ENCODE results near the gene CLN6.
"Not testable (repeated sequence)": the region's sequence is repeated elsewhere in the genome, so short reads cannot be mapped to it uniquely, and the experiment has no call there.

CLN6 gene

DNA sequence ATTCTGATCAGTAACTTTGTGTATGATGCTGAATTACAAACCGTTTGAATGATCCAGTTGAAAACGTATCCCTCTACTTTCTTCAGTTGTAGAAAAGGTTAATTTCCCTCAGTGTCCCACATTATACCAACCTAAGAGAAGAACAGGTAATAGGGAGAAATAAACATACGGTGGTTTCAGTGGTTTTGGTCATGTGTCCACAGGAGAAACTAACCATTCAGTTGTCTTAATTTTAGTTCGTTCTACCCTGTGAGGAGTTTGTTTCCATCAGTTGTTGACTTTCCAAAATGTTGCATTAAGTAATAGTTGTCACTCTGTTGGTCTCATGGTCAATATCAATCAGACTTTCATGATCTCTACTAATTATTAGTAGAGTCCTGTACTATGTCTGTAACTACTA is 39.5 kb downstream of the CLN6 start:
- no peak for DNase-seq (ENCODE audit: low read depth)

DNA sequence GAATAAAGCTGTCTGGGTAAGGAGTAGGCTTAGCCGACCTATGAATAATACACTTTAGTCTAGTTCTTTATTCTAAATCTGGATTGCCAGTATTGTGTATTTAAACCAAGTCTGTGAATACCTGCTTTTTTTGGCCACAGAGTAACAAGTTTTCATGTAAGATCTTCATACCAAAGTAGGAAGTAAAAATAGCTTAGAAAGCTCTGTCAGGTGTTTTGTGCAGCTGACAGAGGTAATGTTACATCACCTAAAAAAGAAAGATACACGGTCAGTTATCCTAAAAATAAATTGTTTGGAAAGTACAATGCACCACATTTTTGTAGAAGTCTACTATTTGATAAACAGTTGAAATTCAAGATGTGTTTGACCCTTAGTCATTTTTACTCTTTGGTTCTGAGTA is 40.9 kb downstream of the CLN6 start:
- no peak for DNase-seq (ENCODE audit: low read depth)

DNA sequence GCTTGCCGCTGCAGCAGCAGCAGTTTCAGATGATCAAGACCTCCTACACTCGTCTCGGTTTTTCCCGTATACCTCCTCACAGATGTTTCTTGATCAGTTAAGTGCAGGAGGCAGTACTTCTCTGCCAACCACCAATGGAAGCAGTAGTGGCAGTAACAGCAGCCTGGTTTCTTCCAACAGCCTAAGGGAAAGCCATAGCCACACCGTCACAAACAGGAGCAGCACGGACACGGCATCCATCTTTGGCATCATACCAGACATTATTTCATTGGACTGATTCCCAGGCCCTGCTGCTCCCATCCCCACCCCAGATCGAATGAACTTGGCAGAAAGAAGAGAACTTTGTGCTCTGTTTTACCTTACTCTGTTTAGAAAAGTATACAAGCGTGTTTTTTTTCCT is 42.0 kb downstream of the CLN6 start:
- DNase-seq (ENCODE audit: low read depth) = no peak

DNA sequence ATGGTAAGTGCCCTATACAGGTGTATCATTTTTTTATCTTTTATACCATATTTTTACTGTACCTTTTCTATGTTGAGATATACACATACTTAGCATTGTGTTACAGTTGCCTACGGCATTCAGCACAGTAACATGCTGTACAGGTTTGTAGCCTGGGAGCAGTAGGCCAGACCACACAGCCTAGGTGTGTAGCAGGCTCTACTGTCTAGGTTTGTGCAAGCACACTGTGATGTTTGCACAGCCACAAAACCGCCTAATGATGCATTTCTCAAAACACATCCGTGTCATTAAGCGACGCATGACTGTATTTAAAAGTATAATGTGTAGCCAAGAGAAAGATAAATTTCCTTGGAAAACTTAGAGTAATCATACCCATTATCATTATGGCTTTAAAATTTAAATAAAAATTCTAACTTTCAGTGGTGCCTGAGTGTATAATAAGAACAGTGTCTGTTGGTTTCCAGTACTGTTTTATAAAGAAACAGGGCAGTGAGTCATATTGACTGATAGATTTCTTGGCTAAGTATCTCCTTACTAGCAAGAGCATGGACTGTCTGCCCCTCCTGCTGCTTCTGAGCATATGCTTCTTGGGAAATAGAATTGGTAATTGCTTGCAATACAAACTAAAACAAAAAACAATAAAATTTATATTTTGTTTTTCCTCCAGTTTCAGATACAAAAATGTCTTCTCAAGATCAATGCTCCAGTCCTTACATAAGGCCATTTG is 42.7 kb downstream of the CLN6 start:
- DNase-seq (ENCODE audit: low read depth) = no peak

DNA sequence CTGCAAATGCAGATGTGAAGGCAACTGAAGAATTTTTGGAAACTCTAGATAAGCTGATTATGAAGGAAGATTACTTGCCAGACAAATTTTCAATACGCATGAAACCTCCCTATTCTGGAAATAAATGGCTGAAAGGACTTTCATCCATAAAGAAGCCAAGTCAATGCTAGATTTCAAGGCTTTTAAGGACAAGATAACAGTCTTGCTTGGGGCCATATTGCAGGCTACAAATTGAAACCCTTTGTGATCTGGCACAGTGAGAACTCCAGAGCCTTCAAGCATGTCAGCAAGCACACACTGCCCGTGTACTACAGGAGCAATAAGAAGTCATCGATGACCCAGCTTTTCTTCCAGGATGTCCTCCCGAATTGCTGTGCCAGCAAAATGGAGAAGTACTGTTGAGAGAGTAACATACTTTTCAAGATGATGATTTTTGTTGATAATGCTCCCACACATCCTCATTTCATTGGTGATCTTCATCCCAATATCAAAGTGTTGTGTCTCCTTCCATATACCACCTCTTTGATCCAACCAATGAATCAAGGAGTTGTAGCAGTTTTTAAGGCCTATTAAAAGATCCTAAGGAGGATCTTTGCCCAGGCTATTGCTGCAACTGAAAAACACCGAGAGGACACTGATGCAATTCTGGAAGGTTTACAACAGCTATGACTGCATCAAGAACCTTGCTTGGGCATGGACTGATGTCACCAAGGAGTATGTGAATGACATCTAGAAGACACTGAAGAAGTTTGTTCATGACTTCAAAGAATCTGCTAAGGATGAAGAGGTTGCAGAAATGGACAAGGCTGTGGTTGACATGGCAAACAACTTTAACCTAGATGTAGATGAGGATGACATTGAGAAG is 44.7 kb downstream of the CLN6 start:
- no peak for DNase-seq (ENCODE audit: low read depth)

DNA sequence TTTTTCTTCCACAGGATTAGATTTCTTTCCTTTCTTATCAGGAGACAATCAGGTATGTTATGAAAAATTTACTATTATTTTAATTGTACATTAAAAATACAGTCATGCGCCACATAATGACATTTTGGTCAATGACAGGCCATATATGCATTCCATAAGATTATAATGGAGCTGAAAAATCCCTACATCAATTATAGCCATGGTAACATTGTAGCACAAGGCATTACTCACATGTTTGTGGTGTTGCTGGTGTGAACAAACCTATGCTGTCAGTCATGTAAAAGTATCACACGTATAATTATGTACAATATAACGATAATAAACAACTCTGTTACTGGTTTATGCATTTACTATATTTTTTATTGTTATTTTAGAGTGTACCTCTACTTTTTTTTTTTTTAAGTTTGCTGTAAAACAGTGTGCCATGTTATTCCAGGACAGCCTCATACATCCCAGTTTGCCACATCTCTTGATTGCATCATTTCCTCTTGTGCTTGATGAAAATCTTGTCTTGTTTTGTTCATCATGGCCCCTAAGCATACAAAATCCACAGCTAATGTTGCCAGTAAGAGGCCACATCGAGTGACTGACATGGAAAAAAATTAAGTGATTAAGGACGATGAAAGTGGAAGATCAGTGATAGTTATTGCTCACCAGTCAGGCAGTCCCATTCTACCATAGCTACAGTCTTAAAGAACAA is 45.8 kb downstream of the CLN6 start:
- no peak for DNase-seq (ENCODE audit: low read depth)

DNA sequence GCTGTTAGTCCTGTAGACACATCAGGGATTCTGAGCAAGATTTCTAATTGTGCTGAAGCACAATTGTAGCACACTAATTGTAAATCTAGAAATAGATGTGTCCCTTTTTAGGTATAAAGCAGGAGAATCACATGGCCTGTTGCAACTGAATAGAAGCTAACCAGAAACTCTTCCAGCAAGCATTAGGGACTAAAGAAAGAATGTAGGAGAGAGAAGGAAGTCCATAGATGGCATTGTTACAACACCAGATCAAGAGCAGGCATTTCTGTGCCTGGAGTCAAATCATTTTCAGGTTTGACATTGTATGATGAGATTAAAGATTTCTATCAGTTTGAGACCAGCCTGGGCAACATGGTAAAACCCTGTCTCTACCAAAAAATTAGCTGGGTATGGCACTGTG is 51.8 kb downstream of the CLN6 start:
- DNase-seq (ENCODE audit: low read depth) = no peak

DNA sequence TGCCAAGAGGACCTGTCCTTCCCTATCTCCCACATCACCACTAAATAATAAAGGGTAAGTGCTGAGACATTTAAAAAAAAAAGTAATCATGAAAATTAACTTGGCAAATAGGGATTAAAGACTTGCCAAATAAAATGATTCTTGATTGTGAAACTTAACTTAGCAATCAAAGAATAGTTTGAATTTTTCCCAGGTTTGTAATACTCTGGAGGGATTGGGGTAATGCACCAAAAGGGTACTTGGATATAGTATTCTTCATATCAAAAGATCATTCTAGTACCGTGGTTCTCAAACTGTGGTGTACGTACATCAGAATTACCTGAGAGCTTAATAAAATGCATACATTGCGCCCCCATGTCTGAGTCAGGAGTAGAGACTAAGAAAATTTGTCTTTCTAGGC is 52.9 kb downstream of the CLN6 start:
- no peak for DNase-seq (ENCODE audit: low read depth)

DNA sequence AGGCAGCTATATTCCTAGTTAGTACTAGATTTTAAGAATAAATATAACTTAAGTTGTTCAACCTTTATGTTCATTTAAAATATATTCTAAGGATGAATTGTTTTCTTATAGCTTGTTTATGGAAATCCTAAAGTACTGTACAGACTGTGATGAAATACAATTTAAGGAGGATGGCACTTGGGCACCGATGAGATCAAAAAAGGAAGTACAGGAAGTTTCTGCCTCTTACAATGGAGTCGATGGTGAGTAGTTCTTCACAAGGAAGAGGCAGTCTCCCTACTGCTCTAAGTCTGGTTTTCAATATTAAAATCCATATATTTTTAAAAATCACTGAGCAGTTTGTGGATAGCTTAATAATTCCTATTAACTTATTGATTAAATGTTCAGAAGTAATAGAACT is 54.0 kb downstream of the CLN6 start:
- DNase-seq (ENCODE audit: low read depth) = no peak

DNA sequence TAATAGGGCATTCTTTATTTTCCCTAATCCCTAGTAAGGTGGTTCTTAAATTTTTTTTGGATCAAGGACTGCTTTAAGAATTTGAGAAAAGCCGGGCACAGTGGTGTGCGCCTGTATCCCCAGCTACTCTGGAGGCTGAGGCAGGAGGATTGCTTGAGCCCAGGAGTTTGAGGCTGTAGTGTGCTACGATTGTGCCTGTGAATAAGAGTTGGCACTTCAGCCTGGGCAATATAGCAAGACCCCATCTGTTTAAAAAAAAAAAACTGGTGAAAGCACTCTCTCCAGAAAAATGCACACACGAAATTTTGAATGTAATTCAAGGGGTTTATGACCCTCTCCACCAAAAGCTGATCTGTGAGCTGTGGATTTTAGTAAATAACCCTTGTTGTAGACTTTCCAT is 56.4 kb downstream of the CLN6 start:
- no peak for DNase-seq (ENCODE audit: low read depth)

DNA sequence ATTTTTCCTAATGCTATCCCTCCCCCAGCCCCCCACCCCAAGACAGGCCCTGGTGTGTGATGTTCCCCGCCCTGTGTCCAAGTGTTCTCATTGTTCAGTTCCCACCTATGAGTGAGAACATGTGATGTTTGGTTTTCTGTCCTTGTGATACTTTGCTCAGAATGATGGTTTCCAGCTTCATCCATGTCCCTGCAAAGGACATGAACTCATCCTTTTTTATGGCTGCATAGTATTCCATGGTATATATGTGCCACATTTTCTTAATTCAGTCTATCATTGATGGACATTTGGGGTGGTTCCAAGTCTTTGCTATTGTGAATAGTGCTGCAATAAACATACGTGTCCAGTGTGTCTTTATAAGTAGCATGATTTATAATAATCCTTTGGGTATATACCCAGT is 57.5 kb downstream of the CLN6 start:
- DNase-seq (ENCODE audit: low read depth) = not testable (repeated sequence)

DNA sequence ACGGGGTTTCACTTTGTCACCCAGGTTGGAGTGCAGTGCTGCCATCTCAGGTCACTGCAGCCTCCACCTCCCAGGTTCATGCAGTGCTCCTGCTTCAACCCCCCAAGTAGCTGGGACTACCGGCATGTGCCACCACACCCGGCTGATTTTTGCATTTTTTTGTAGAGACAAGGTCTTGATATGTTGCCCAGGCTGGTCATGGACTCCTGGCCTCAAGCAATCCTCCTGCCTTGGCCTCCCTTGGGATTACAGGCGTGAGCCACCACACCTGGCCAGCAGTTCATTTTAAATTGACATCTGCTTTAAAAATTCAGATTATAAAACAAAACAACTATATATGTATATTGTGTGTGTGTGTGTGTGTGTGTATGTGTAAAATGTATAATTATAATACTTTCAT is 62.7 kb downstream of the CLN6 start:
- no peak for DNase-seq (ENCODE audit: low read depth)

DNA sequence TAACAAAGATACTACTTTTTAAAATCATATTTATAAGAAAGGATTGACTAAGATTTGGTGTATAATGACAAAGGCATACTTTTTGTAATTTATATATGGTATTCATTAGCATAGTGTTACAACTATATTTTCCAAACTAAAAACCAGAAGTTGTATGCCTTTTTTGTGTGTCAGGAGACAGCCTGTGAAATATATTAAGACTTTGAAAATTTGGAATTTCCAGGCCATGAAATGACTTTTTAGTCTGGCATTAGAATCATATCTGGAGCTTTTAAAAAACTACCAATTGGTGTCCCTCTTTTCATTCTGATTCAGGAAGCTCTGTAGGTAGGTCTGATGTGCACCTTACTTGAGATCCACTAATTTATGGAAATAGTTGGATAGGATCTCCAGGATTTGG is 66.3 kb downstream of the CLN6 start:
- no peak for DNase-seq (ENCODE audit: low read depth)

DNA sequence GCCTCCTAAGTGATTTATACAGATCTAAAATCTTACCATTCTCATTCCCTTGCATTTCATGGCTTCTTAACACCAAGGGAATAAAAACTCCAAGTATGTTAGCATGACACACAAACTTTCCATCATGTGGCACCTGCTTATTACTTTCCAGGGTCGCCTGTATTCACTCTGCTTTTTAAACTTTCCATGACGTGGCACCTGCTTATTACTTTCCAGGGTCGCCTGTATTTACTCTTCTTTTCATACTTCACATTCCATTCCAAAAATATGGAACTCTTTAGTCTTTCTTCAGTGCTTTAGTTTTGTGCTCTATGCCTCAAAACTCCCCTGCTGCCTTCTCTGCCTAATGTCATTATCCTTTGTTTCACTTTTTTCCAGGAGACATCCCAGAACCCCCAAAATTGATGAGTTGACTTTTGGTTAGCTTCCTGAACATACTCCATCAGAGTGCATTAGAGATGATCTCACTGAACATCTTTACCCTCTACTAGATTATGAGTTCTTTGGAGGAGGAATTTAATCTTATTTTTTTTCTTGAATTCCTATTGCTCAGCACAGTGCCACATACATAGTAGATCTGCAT is 71.4 kb downstream of the CLN6 start:
- no peak for DNase-seq (ENCODE audit: low read depth)

DNA sequence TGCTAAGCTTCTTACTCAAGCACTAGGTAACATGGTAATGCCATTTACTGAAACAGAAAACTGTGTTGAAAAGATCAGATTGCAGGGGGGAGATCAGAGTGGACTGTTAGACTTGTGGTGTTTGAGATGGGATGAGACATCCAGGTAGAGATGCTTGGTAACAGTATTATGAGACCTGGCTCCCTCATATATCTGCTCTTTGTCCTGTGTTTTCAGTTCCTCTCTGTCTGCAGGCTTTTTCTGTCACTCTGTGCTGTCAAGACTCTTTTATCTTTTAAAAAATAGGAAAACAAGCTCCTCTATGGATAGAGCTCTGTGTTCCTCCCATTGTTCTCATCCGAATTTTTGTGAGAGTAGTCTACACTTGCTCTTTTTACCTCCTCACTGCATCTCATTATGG is 72.5 kb downstream of the CLN6 start:
- no peak for DNase-seq (ENCODE audit: low read depth)
